GM23338 (cell line): ENCODE data around the gene FAM78B. TPM values are rescaled to one million over a fixed set of nuclear protein-coding genes. Genes with fewer than 3 reads are reported as not detected.
A peak's percentile ranks its signal among the peaks of the same experiment; 100 is the strongest.

Experiments used
- ATAC-seq: fragments of 200-7000 bp; cut with Tn5 transposase; 3 replicates; pipeline ENCODE4 v1.9.1; 2020
- DNase-seq: peaks from one replicate; pipeline ENCODE4 v3.0.0-alpha.2; 2015; ENCODE audit warnings: low spot score
- H2AFZ ChIP-seq: fragments of 200-600 bp; sonication (generic); 2 replicates; pipeline ENCODE4 v1.8.0; 2016; ENCODE audit warnings: antibody characterized with exemption, mild to moderate bottlenecking, moderate library complexity
- H3F3A ChIP-seq: fragments of 200-600 bp; sonication (generic); replicated peaks from 2 replicates; pipeline ENCODE4 v1.8.0; 2017; ENCODE audit warnings: antibody characterized with exemption, mixed run types, low read depth
- H3K27ac ChIP-seq: fragments of 200-600 bp; sonication (generic); 2 replicates; pipeline ENCODE4 v1.6.1; 2016; ENCODE audit warnings: low read depth
- H3K27me3 ChIP-seq: fragments of 200-600 bp; sonication (generic); 2 replicates; pipeline ENCODE4 v1.8.0; 2016; ENCODE audit warnings: mild to moderate bottlenecking, mixed run types, moderate library complexity; ENCODE audit not compliant: insufficient read depth
- H3K36me3 ChIP-seq: fragments of 200-600 bp; sonication (generic); 2 replicates; pipeline ENCODE4 v1.8.0; 2016; ENCODE audit warnings: mild to moderate bottlenecking; ENCODE audit not compliant: insufficient read depth
- H3K4me1 ChIP-seq: fragments of 200-600 bp; sonication (generic); 2 replicates; pipeline ENCODE4 v1.8.0; 2016; ENCODE audit warnings: mild to moderate bottlenecking, moderate library complexity; ENCODE audit not compliant: insufficient read depth
- H3K4me2 ChIP-seq: fragments of 200-600 bp; sonication (generic); 2 replicates; pipeline ENCODE4 v1.7.1; 2017; ENCODE audit warnings: mixed run types
- H3K4me3 ChIP-seq: fragments of 200-600 bp; sonication (generic); 2 replicates; pipeline ENCODE4 v1.6.1; 2016; ENCODE audit warnings: mixed run types
- H3K79me2 ChIP-seq: fragments of 200-600 bp; sonication (generic); replicated peaks from 2 replicates; pipeline ENCODE4 v1.8.0; 2017; ENCODE audit warnings: mild to moderate bottlenecking; ENCODE audit not compliant: insufficient read depth
- H3K9me2 ChIP-seq: fragments of 200-600 bp; sonication (generic); 2 replicates; pipeline ENCODE4 v1.8.0; 2017; ENCODE audit not compliant: insufficient read depth
- H4K20me1 ChIP-seq: fragments of 200-600 bp; sonication (generic); replicated peaks from 2 replicates; pipeline ENCODE4 v1.8.0; 2017; ENCODE audit warnings: mild to moderate bottlenecking; ENCODE audit not compliant: insufficient read depth
- H3K27ac Mint-ChIP-seq: 2 replicates; pipeline ENCODE4 v1.8.0; 2020; ENCODE audit warnings: inconsistent platforms, mild to moderate bottlenecking, moderate library complexity, mixed read lengths
- H3K27me3 Mint-ChIP-seq: 3 replicates; pipeline ENCODE4 v1.8.0; 2022; ENCODE audit warnings: low read depth, mild to moderate bottlenecking, moderate library complexity, mixed read lengths, inconsistent platforms; ENCODE audit not compliant: insufficient read depth, poor library complexity
- H3K36me3 Mint-ChIP-seq: 3 replicates; pipeline ENCODE4 v1.8.0; 2021; ENCODE audit warnings: low read depth, mild to moderate bottlenecking, inconsistent platforms, moderate library complexity, mixed read lengths
- H3K4me1 Mint-ChIP-seq: 3 replicates; pipeline ENCODE4 v1.8.0; 2020; ENCODE audit warnings: mild to moderate bottlenecking, inconsistent platforms, mixed read lengths
- H3K4me3 Mint-ChIP-seq: 3 replicates; pipeline ENCODE4 v1.8.0; 2021; ENCODE audit warnings: moderate library complexity, mild to moderate bottlenecking, inconsistent platforms, mixed read lengths
- H3K9me3 Mint-ChIP-seq: 3 replicates; pipeline ENCODE4 v1.8.0; 2020; ENCODE audit warnings: moderate library complexity, mild to moderate bottlenecking, inconsistent platforms, mixed read lengths
- CREB1 ChIP-seq: fragments of 250-450 bp; sonication (Bioruptor Pico); IDR thresholded peaks from 2 replicates; pipeline ENCODE4 v1.5.0; 2020; ENCODE audit warnings: low read depth, mild to moderate bottlenecking, moderate library complexity
- CTCF ChIP-seq, 2 experiments: fragments of 200-600 bp in 1 of 2; sonication (generic) in 1 of 2; conservative IDR thresholded peaks; 2 replicates each; pipeline versions ENCODE4 v1.5.1 to v1.6.1; 2016 to 2017; ENCODE audit warnings: antibody characterized with exemption in 2 of 2, low read depth in 2 of 2, mild to moderate bottlenecking in 2 of 2, moderate library complexity in 1 of 2
- EZH2 ChIP-seq: fragments of 200-600 bp; sonication (generic); IDR thresholded peaks from one replicate; pipeline ENCODE4 v1.8.0; 2017; ENCODE audit warnings: antibody characterized with exemption, mild to moderate bottlenecking, low read depth; ENCODE audit not compliant: unreplicated experiment
- EZH2phosphoT487 ChIP-seq: fragments of 200-600 bp; sonication (generic); IDR thresholded peaks from one replicate; pipeline ENCODE4 v1.8.1; 2018; ENCODE audit warnings: antibody characterized with exemption; ENCODE audit not compliant: unreplicated experiment
- JUNB ChIP-seq: IDR thresholded peaks from one replicate; pipeline ENCODE4 v1.6.1; 2016; ENCODE audit warnings: antibody characterized with exemption; ENCODE audit not compliant: unreplicated experiment
- NANOG ChIP-seq: IDR thresholded peaks from 2 replicates; pipeline ENCODE4 v1.6.1; 2016; ENCODE audit warnings: antibody characterized with exemption, borderline replicate concordance
- POLR2AphosphoS5 ChIP-seq: IDR thresholded peaks from 2 replicates; pipeline ENCODE4 v1.6.1; 2016; ENCODE audit warnings: antibody characterized with exemption, low read depth
- ZNF114 ChIP-seq: fragments of 250-450 bp; sonication (Bioruptor Pico); IDR thresholded peaks from 2 replicates; pipeline ENCODE4 v1.5.0; 2020; ENCODE audit warnings: mild to moderate bottlenecking, moderate library complexity
- ZNF331 ChIP-seq: fragments of 250-450 bp; sonication (Bioruptor Pico); IDR thresholded peaks from 2 replicates; pipeline ENCODE4 v1.5.0; 2020; ENCODE audit warnings: low read depth, mild to moderate bottlenecking, moderate library complexity
- polyA plus RNA-seq: library from polyadenylated mRNA; unstranded; fragments of >200 nt; fragmentation: Nextera tagmentation; extraction: Ambion mirVana; gene quantifications from 2 replicates; pipeline ENCODE4 v1.2.1, GENCODE V29; 2016
- total RNA-seq: library from RNA; depleted of rRNA; stranded (reverse); fragments of >200 nt; shearing (Covaris generic); gene quantifications from 2 replicates; pipeline ENCODE4 v1.2.3, GENCODE V29; 2014
- TF ChIP-seq, protein P1 (sequence below): fragments of 250-450 bp; sonication (Bioruptor Pico); IDR thresholded peaks from 2 replicates; pipeline ENCODE4 v1.5.0; 2020; ENCODE audit warnings: mild to moderate bottlenecking, moderate library complexity

Gene FAM78B
- total and polyA plus RNA-seq, 2 experiments from 2014 or later, result 1.6 to 4.6 TPM

DNA sequence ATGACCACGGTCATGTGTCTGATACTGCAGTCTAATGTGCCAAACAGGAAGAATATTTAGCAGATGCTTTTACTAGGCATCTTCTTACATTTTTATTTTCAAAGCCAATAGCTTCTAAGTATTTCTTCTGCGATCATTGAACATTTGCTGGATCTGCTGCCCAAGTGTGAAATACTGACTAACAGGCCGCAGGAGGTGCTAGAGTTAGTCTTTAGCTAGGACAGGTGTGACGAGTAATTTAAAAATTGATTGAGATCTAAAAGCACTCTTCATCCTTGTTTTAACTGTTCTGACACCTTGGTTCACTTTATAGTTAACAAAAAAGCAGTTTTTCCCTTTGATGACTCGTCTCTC lies 748 bp upstream of the FAM78B start:
- peaks cover 40% of the 10 kb centered on the region for H3K27me3 ChIP-seq
- H4K20me1 ChIP-seq, result peaks cover 4% of the 10 kb centered on the region; the same call in 1 of the 2 replicates
- no peak overlapping the region for H2AFZ ChIP-seq
- Mint-ChIP-seq H3K36me3 (no peaks in the 10 kb centered on the region), H3K27ac (no peak overlapping the region), H3K9me3 (peaks cover 2% of the 10 kb centered on the region; the same call in 1 of the 3 replicates), H3K4me1 (peaks cover 24% of the 10 kb centered on the region), H3K4me3 (peak overlapping the region; percentile 79), H3K27me3 (peaks cover 40% of the 10 kb centered on the region)
- peak overlapping the region; percentile 94 for H3K4me2 ChIP-seq
- H3K4me1 ChIP-seq, result peaks cover 20% of the 10 kb centered on the region
- no peaks in the 10 kb centered on the region for H3K79me2 ChIP-seq
- ATAC-seq (no peak), DNase-seq (peak; percentile 20)
- H3K27ac ChIP-seq, result no peak overlapping the region
- no peaks in the 10 kb centered on the region for H3F3A ChIP-seq
- peak overlapping the region; percentile 83 for H3K4me3 ChIP-seq
- TF ChIP-seq POLR2AphosphoS5, result no peak
- TF ChIP-seq CTCF (conservative IDR thresholded peaks at IDR 0.05; ENCODE audit: low read depth in 2 of 2), result peak; percentile 28 to 39
- H3K9me2 ChIP-seq, result 0 out of 2 replicates have a peak, but pooled peaks cover 8% of the 10 kb centered on the region
- no peaks in the 10 kb centered on the region for H3K36me3 ChIP-seq

GRCh38 chr1:166166329-166166697 lies 488 bp downstream of the FAM78B start:
- Mint-ChIP-seq H3K4me1 (peaks cover 24% of the 10 kb centered on the region), H3K27me3 (peaks cover 45% of the 10 kb centered on the region), H3K36me3 (no peaks in the 10 kb centered on the region), H3K4me3 (no peak overlapping the region), H3K9me3 (peaks cover 2% of the 10 kb centered on the region; the same call in 1 of the 3 replicates), H3K27ac (no peak overlapping the region)
- Histone ChIP-seq H3K4me2 (peak overlapping the region; percentile 94), H3K4me1 (peaks cover 20% of the 10 kb centered on the region), H2AFZ (no peak overlapping the region), H3F3A (no peaks in the 10 kb centered on the region), H3K27me3 (peaks cover 40% of the 10 kb centered on the region), H3K36me3 (no peaks in the 10 kb centered on the region), H3K27ac (no peak overlapping the region), H3K79me2 (no peaks in the 10 kb centered on the region), H4K20me1 (peaks cover 4% of the 10 kb centered on the region; the same call in 1 of the 2 replicates), H3K9me2 (no peaks in the 10 kb centered on the region), H3K4me3 (peak overlapping the region; percentile 83; the same call in 1 of the 2 replicates)
- TF ChIP-seq CTCF (conservative IDR thresholded peaks at IDR 0.05; ENCODE audit: low read depth in 2 of 2) (no peak), EZH2phosphoT487 (no peak), ZNF114 (CRISPR knock-in tag) (no peak), NANOG (no peak), CREB1 (CRISPR knock-in tag) (no peak), EZH2 (no peak), ZNF331 (no peak), JUNB (no peak)
- TF ChIP-seq, protein P1, sequence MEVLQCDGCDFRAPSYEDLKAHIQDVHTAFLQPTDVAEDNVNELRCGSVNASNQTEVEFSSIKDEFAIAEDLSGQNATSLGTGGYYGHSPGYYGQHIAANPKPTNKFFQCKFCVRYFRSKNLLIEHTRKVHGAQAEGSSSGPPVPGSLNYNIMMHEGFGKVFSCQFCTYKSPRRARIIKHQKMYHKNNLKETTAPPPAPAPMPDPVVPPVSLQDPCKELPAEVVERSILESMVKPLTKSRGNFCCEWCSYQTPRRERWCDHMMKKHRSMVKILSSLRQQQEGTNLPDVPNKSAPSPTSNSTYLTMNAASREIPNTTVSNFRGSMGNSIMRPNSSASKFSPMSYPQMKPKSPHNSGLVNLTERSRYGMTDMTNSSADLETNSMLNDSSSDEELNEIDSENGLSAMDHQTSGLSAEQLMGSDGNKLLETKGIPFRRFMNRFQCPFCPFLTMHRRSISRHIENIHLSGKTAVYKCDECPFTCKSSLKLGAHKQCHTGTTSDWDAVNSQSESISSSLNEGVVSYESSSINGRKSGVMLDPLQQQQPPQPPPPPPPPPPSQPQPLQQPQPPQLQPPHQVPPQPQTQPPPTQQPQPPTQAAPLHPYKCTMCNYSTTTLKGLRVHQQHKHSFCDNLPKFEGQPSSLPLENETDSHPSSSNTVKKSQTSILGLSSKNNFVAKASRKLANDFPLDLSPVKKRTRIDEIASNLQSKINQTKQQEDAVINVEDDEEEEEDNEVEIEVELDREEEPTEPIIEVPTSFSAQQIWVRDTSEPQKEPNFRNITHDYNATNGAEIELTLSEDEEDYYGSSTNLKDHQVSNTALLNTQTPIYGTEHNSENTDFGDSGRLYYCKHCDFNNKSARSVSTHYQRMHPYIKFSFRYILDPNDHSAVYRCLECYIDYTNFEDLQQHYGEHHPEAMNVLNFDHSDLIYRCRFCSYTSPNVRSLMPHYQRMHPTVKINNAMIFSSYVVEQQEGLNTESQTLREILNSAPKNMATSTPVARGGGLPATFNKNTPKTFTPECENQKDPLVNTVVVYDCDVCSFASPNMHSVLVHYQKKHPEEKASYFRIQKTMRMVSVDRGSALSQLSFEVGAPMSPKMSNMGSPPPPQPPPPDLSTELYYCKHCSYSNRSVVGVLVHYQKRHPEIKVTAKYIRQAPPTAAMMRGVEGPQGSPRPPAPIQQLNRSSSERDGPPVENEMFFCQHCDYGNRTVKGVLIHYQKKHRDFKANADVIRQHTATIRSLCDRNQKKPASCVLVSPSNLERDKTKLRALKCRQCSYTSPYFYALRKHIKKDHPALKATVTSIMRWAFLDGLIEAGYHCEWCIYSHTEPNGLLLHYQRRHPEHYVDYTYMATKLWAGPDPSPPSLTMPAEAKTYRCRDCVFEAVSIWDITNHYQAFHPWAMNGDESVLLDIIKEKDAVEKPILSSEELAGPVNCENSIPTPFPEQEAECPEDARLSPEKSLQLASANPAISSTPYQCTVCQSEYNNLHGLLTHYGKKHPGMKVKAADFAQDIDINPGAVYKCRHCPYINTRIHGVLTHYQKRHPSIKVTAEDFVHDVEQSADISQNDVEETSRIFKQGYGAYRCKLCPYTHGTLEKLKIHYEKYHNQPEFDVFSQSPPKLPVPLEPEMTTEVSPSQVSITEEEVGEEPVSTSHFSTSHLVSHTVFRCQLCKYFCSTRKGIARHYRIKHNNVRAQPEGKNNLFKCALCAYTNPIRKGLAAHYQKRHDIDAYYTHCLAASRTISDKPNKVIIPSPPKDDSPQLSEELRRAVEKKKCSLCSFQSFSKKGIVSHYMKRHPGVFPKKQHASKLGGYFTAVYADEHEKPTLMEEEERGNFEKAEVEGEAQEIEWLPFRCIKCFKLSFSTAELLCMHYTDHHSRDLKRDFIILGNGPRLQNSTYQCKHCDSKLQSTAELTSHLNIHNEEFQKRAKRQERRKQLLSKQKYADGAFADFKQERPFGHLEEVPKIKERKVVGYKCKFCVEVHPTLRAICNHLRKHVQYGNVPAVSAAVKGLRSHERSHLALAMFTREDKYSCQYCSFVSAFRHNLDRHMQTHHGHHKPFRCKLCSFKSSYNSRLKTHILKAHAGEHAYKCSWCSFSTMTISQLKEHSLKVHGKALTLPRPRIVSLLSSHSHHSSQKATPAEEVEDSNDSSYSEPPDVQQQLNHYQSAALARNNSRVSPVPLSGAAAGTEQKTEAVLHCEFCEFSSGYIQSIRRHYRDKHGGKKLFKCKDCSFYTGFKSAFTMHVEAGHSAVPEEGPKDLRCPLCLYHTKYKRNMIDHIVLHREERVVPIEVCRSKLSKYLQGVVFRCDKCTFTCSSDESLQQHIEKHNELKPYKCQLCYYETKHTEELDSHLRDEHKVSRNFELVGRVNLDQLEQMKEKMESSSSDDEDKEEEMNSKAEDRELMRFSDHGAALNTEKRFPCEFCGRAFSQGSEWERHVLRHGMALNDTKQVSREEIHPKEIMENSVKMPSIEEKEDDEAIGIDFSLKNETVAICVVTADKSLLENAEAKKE (CRISPR knock-in tag), result no peak
- ATAC-seq (no peak; the same call in 2 of the 3 replicates), DNase-seq (no peak)
